Glutamatergic neuron (in vitro differentiated cells): ENCODE results near the gene ZHX3. TPM values are rescaled to one million over a fixed set of nuclear protein-coding genes. Genes with fewer than 3 reads are reported as not detected.

Source experiments
- DNase-seq: peaks from one replicate; pipeline ENCODE4 v3.0.0; 2022
- H3K27ac Mint-ChIP-seq: one replicate; pipeline ENCODE4 v1.8.0; 2020; ENCODE audit warnings: mild to moderate bottlenecking, mixed read lengths, inconsistent platforms; ENCODE audit not compliant: unreplicated experiment
- H3K27me3 Mint-ChIP-seq: one replicate; pipeline ENCODE4 v1.8.0; 2020; ENCODE audit warnings: mild to moderate bottlenecking, moderate library complexity, mixed read lengths, inconsistent platforms; ENCODE audit not compliant: unreplicated experiment
- H3K36me3 Mint-ChIP-seq: one replicate; pipeline ENCODE4 v1.8.0; 2020; ENCODE audit warnings: mild to moderate bottlenecking, mixed read lengths, inconsistent platforms; ENCODE audit not compliant: unreplicated experiment
- H3K4me1 Mint-ChIP-seq: one replicate; pipeline ENCODE4 v1.8.0; 2020; ENCODE audit warnings: mild to moderate bottlenecking, low read depth, mixed read lengths, inconsistent platforms; ENCODE audit not compliant: unreplicated experiment
- H3K4me3 Mint-ChIP-seq: one replicate; pipeline ENCODE4 v1.8.0; 2020; ENCODE audit warnings: mild to moderate bottlenecking, mixed read lengths, inconsistent platforms; ENCODE audit not compliant: unreplicated experiment
- H3K9me3 Mint-ChIP-seq: one replicate; pipeline ENCODE4 v1.8.0; 2020; ENCODE audit warnings: mild to moderate bottlenecking, moderate library complexity, mixed read lengths, inconsistent platforms; ENCODE audit not compliant: unreplicated experiment
- total RNA-seq: library from RNA; stranded (reverse); fragmentation: NEBNext Ultra II Directional; extraction: Animal tissue kit (Norgen Biotek cat#: 25700); gene quantifications from one replicate; pipeline ENCODE4 v1.2.1, GENCODE V29; 2021; ENCODE audit not compliant: unreplicated experiment
- TF ChIP-seq, protein P1 (sequence below): fragments of 200-600 bp; sonication (generic); IDR thresholded peaks from one replicate; pipeline ENCODE4 v1.5.0; 2021; ENCODE audit not compliant: partially characterized antibody, unreplicated experiment

Gene ZHX3
- total RNA-seq, 1 donor from 2014 or later: 40.5 TPM

DNA sequence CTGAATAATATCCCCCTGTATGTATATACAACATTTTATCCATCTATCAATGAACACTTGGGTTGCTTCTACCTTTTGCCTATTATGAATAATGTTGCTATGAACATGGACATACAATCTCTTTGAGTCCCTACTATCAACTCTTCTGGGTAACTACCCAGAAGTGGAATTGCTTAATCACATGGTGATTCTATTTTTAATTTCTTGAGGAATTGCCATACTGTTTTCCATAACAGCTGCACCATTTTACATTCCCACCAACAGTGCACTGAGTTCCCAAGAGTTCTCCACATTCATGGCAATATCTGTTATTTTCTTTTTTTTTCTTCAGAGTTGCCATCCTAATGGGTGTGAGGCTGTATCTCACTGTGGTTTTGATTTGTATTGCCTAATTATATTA lies 88.3 kb downstream of the ZHX3 start:
- Mint-ChIP-seq H3K4me3 (no peak overlapping the region), H3K36me3 (no peaks in the 10 kb centered on the region)
- no peak for DNase-seq

DNA sequence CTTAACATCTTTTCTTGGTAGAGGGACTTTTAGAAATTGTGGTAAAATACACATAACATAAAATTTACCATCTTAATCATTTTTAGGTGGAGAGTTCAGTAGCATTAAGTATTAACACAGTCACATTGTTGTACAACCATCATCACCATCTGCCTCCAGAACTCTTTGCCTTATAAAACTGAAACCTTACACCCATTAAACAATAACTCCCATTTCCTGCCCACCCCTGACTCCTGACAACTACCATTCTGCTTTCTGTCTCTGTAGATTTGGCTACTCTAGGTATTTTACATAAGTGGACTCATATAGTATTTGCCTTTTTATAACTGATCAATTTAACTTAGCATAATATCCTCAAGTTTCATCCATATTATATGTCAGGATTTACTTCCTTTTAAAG lies 88.7 kb downstream of the ZHX3 start:
- Mint-ChIP-seq H3K4me3 (no peak overlapping the region), H3K4me1 (peaks cover 6% of the 10 kb centered on the region), H3K9me3 (no peaks in the 10 kb centered on the region), H3K36me3 (no peaks in the 10 kb centered on the region), H3K27me3 (no peaks in the 10 kb centered on the region), H3K27ac (no peak overlapping the region)
- TF ChIP-seq, protein P1, sequence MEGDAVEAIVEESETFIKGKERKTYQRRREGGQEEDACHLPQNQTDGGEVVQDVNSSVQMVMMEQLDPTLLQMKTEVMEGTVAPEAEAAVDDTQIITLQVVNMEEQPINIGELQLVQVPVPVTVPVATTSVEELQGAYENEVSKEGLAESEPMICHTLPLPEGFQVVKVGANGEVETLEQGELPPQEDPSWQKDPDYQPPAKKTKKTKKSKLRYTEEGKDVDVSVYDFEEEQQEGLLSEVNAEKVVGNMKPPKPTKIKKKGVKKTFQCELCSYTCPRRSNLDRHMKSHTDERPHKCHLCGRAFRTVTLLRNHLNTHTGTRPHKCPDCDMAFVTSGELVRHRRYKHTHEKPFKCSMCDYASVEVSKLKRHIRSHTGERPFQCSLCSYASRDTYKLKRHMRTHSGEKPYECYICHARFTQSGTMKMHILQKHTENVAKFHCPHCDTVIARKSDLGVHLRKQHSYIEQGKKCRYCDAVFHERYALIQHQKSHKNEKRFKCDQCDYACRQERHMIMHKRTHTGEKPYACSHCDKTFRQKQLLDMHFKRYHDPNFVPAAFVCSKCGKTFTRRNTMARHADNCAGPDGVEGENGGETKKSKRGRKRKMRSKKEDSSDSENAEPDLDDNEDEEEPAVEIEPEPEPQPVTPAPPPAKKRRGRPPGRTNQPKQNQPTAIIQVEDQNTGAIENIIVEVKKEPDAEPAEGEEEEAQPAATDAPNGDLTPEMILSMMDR: no peak
- DNase-seq: no peak

More for the DNA sequence above, 88.3 kb downstream of the ZHX3 start:
- TF ChIP-seq, protein P1: no peak
- Mint-ChIP-seq H3K27ac (no peak overlapping the region), H3K4me1 (peaks cover 6% of the 10 kb centered on the region), H3K27me3 (no peaks in the 10 kb centered on the region), H3K9me3 (no peaks in the 10 kb centered on the region)

DNA sequence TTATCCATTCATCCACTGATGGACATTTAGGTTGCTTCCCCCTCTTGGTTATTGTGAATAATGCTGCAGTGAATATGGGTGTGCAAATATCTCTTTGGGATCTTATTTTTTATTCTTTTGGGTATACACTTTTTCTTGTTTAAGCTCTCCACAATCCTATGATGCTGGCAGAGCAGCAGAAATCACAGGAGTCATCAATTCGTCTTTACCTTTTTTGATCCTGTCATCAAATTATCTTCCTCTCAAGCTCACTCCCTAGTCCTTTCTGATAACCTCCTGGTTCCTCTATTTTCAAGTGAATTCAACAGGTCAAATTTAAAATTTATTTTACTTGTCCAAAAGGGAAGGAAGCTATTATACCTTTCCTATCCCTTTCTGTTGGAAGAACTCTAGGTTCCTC lies 91.1 kb downstream of the ZHX3 start:
- no peak overlapping the region for H3K27ac Mint-ChIP-seq
- no peak for DNase-seq
- H3K36me3 Mint-ChIP-seq: no peaks in the 10 kb centered on the region
- no peaks in the 10 kb centered on the region for H3K27me3 Mint-ChIP-seq
- no peaks in the 10 kb centered on the region for H3K4me1 Mint-ChIP-seq
- H3K9me3 Mint-ChIP-seq: no peaks in the 10 kb centered on the region
- H3K4me3 Mint-ChIP-seq: no peak overlapping the region
- TF ChIP-seq, protein P1: no peak

DNA sequence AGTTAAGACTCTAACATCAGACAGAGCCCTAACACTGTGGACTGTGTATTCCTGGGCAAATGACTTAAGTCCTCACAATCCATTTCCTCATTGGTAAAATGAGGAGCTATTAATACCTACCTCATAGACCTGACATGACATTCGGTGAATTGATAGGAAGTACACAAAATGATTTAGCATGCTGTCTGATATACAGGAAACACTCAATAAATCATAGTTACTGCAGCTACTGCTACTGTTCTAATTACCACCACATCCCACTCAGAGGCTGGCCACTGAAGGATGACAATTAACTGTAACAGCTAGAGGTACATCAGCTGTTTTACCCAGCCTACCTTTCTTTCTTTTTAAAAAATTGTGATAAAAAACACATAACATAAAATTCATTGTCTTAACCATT lies 92.4 kb downstream of the ZHX3 start:
- TF ChIP-seq, protein P1: no peak
- no peaks in the 10 kb centered on the region for H3K4me1 Mint-ChIP-seq
- no peak for DNase-seq
- H3K9me3 Mint-ChIP-seq: no peaks in the 10 kb centered on the region
- H3K36me3 Mint-ChIP-seq: no peaks in the 10 kb centered on the region
- no peak overlapping the region for H3K27ac Mint-ChIP-seq
- no peak overlapping the region for H3K4me3 Mint-ChIP-seq
- no peaks in the 10 kb centered on the region for H3K27me3 Mint-ChIP-seq

DNA sequence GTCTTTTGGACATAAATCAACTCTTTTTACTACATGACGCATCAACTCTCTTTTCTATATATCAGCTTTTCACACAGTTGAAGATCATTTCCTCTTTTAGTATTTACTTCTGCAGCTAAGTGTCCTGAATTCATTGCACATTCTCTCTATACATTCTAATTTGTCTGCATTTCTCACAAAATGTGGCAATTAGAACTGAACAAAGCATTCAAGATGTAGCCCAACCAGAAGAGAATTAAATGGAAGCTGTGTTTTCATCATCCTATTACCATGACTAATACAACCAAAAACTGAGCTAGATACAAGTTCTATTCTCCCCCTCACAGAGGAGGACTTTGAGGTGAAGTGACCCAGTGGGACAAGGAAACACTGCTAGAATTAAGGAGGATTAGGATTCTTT lies 93.2 kb downstream of the ZHX3 start:
- Mint-ChIP-seq H3K9me3 (no peaks in the 10 kb centered on the region), H3K36me3 (no peaks in the 10 kb centered on the region), H3K27me3 (no peaks in the 10 kb centered on the region), H3K27ac (no peak overlapping the region), H3K4me1 (no peaks in the 10 kb centered on the region), H3K4me3 (no peak overlapping the region)
- DNase-seq: no peak
- TF ChIP-seq, protein P1: no peak
